GM06990 (cell line): ENCODE results near the gene TIE1.

ENCODE experiments used
- DNase-seq: peaks from one replicate; pipeline ENCODE4 v3.0.0-alpha.2; 2011; ENCODE audit not compliant: insufficient read length; ENCODE audit errors: extremely low read depth
- H3K27me3 ChIP-seq: replicated peaks from 2 replicates; pipeline ENCODE4 v1.6.0; 2011; ENCODE audit warnings: low read length; ENCODE audit not compliant: control insufficient read depth, insufficient read depth
- H3K36me3 ChIP-seq: 2 replicates; pipeline ENCODE4 v1.5.1; 2011; ENCODE audit warnings: low read length; ENCODE audit not compliant: control insufficient read depth, insufficient read depth
- H3K4me3 ChIP-seq: replicated peaks from 2 replicates; pipeline ENCODE4 v1.5.1; 2011; ENCODE audit warnings: low read depth, mild to moderate bottlenecking, control low read depth, low read length
- CTCF ChIP-seq: IDR thresholded peaks from 2 replicates; pipeline ENCODE4 v1.5.1; 2011; ENCODE audit warnings: low read length, control low read depth, mild to moderate bottlenecking, inconsistent platforms; ENCODE audit not compliant: insufficient read depth, poor library complexity, severe bottlenecking

TIE1 gene

GRCh38 chr1:43296207-43296606, 4.6 kb upstream of the TIE1 start:
- Histone ChIP-seq H3K36me3 (no peaks in the 10 kb centered on the region), H3K4me3 (no peak overlapping the region), H3K27me3 (no peaks in the 10 kb centered on the region)
- no peak for DNase-seq
- no peak for TF ChIP-seq CTCF

GRCh38 chr1:43298055-43298454, 2.7 kb upstream of the TIE1 start:
- H3K36me3 ChIP-seq = no peaks in the 10 kb centered on the region
- H3K4me3 ChIP-seq = no peak overlapping the region
- DNase-seq = no peak
- no peaks in the 10 kb centered on the region for H3K27me3 ChIP-seq
- no peak for TF ChIP-seq CTCF

DNA sequence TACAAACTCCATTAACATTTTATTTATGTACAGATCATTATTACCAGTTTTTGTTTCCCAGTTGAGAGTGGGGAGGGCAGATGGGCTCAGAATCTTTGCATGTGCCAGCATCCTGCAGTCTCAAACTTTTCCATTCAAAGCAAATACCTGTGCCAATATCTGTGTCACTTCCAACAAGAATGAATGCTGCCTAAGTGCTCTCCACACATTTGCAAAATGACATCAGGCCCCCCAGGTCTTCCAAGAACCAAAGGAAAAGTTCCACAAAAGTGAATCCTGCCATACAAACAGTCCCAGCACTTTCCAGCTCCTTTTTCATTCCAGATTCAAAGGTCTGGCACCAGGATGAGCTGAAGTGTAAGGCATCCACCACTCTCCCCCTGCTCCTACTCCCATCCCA, 1.7 kb upstream of the TIE1 start:
- H3K27me3 ChIP-seq = no peaks in the 10 kb centered on the region; the same call in 1 of the 2 replicates
- no peak overlapping the region for H3K4me3 ChIP-seq
- H3K36me3 ChIP-seq = no peaks in the 10 kb centered on the region
- TF ChIP-seq CTCF = no peak
- DNase-seq = no peak

DNA sequence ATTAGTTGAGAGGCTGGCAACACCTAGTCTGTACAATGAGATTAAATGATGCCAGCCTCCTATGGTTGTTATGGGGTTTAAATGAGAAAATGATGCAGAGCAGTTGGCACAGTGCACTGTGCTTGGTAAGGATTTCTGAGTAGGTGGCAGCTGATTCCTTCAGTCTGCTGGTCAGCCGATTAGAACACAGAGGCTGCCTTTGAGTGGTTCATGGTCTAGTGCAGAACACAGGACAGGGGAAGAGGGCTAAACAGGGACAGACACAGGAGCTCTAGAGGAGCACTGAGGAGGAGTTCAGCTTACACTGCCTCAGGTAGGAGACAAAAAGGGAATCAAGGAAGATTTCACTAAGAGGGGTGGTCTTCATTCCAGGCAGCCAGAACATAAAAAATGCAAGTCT, 1.4 kb downstream of the TIE1 start:
- no peaks in the 10 kb centered on the region for H3K36me3 ChIP-seq
- no peak for TF ChIP-seq CTCF

GRCh38 chr1:43302721-43303470, 2.1 kb downstream of the TIE1 start:
- Histone ChIP-seq H3K4me3 (no peak overlapping the region), H3K27me3 (no peaks in the 10 kb centered on the region; the same call in 1 of the 2 replicates), H3K36me3 (no peaks in the 10 kb centered on the region)
- no peak for TF ChIP-seq CTCF
- no peak for DNase-seq

More for the DNA sequence above, 1.4 kb downstream of the TIE1 start:
- Histone ChIP-seq H3K27me3 (no peaks in the 10 kb centered on the region; the same call in 1 of the 2 replicates), H3K4me3 (no peak overlapping the region)
- DNase-seq = no peak
